HG03139 (cell line): ENCODE data around the gene NKX1-1.

ENCODE experiments used
- ATAC-seq: cut with Tn5 transposase; IDR thresholded peaks from one replicate; pipeline ENCODE4 v1.9.1; 2021; ENCODE audit not compliant: unreplicated experiment

NKX1-1 gene

DNA sequence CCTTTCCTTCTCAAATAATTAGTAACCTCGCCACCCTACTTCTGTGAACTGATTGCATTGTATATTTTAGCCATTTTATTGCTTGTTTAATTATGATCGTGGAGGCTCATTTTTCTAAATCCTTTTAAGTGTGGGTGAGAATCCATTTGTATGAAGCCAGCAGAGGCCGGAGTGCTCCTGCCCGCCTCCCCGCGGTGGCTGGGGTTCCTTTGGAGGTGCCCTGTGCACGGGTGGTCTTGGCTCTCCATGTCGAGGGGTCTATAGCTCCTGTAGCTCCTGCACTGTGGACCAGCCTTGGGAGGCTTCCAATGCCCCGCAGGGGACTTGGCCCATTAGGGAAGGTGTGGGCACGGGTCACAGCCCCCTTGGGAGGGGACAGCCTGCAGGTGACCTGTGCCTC is 44.2 kb downstream of the NKX1-1 start:
- ATAC-seq, result no peak

DNA sequence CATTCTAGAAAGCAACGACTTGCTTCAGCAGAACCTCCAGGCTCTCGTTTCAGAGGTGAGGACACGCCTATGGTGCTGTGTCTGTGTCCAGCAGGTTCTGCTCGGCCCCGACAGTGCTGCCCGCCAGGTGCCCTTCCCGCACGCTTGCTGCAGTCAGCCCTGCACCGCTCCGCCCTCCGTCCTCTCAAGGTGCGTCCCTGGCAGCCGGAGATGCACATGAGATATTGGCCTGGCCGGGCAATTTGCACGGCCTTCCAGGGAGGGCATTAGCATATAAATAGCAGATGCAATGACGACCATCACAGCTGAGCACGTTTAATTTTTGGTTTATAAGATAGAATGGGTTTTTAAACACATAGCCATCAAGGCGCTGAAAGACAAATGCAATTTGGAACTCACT is 44.8 kb downstream of the NKX1-1 start:
- ATAC-seq, result no peak

DNA sequence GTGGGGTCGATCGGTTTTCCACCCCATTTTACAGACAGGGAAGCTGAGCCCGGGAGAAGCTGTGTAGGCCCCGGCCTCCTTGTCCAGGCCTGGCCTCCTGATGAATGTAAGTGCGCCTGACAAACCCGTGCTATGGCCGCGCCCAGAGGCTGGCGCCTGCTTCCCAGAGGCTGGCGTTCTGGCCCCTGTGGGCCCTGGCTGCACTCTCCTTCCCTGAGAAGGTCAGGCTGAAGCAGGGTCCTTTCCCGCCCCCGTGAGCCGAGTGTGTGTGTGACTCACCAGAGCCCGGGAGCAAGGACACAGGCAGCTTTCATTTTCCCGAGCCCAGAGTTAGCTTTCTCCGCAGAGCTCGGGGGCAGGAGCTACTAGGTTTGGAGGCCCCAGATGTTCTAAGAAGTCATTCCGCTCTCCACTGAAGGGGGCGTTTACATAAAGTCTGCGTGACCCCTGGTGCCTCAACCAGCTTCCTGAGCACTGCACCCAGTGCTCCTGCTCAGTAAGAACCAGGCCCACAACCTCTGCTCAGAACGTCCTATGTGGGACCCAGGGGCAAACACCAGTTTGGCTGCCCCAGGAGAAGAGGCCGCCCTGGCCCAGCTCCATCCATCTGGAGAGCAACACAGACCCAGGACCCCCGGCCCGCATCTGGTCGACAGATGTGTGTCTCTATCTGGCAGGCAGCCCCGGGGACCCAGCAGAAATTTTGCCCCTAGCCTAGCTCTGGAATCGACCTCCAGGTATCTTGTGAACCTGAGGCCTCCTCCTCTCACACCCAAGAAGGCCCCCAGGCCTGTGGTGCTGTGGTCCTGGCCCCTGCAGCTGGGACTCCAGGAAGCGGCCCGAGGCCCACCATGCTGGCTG is 45.6 kb downstream of the NKX1-1 start:
- no peak for ATAC-seq

DNA sequence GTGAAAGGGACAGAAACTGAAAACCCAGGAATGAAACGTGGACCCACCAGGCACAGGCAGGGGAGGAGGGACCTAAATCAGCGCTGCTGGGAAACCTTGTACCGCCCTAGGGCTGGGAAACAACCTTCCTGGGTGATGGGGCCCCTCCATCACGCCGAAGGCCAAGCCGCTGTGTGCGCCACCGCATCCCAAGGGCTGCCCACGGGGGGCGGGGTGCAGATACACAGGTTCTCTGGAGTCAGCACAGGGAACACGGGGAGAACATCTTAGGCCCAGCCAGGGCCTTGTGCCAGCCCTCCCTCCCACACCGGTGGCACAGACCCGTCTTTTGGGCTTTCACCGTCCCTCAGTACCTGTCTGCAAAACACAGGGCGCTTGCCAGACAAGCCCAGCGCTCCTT is 46.3 kb downstream of the NKX1-1 start:
- no peak for ATAC-seq

DNA sequence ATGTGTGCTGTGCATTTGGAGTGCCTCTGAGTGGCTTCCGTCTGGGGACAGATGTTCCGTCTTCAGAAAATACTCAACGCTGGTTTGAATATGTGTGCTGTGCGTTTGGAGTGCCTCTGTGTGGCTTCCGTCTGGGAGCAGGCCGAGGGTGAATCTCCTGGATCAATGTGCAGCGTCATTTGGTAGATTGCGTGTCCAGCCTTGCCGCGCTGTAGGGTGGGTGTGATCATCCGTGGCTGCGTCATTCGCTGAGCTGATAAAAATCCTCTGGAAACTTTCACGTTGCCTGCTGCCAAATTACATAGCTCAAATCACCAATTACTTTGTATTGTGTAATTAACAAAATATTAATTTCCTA is 47.1 kb downstream of the NKX1-1 start:
- ATAC-seq, result no peak

DNA sequence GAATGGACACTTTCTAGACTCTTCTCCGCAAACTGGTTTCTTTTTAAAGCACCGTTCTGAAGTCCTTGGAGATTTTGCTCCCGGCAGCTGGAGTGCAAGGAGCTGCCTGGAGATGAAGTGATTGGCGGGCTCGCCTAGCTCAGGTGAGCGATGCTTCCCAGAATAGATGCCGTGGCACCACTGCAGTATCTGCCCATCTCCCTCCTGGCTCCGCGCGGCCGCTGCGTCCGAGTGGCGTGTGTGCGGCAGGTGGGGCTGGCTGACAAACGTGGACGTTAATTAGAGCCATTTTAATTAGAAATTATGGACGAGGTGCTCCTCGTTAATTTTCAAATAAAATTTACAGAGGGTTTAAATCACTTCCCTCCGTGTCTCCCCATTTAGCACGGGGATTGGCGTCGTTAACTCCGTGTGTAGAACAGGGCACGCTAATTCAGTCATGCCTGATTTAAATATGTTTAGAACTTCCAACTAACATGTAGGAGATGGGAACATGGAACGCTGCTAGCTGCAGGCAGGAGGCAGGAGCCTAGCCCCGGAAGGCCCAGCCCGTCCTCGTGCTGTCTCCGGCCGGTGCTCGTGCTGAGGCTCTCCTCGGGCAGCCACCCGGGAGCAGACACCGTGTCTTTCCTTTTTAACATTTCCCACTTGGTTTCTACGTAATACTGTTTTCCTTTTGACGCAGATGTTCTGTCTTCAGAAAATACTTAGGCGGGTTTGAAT is 47.7 kb downstream of the NKX1-1 start:
- ATAC-seq, result no peak

DNA sequence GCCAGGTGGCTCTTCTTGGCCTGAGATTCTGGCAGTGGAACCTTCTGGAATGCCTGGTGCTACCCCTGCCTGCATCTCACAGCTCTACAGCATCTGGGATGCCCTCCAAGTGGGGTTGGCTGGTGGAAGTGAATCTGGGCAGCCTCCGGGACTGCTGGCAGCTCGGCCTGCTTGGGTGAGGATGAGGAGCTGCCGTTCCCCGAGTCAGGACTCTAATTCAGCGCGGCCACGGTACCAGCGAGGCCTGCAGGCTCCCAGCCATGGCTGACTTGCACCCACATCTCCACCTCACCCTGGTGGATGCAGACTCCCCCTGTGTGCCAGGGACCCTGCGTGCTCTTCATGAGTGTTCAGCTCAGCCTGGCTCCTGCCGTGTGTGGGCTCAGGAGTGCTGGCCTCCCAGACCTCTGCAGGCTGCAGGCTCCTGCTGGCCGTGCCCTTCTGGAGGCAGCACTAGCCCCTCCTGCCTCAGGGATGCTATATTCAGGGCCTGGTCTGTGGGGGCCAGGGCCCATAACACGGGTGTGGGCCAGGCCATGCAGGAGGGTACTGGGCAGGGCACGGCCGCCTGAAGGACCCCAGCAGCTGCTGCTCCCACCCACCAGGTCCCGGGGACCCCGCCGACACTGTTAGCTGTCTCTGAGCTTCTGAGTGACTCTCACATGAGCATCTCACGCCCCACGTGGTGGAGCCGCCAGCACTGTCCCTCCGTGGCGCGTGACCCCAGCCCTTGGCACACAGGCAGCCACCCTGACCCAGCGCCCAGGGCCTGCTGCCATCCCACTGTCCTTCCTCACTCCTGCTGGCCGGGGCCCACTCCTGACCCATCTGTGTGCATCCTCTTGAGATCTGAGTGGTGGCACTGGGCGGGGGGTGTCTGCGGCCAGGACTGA is 48.6 kb downstream of the NKX1-1 start:
- ATAC-seq, result no peak

DNA sequence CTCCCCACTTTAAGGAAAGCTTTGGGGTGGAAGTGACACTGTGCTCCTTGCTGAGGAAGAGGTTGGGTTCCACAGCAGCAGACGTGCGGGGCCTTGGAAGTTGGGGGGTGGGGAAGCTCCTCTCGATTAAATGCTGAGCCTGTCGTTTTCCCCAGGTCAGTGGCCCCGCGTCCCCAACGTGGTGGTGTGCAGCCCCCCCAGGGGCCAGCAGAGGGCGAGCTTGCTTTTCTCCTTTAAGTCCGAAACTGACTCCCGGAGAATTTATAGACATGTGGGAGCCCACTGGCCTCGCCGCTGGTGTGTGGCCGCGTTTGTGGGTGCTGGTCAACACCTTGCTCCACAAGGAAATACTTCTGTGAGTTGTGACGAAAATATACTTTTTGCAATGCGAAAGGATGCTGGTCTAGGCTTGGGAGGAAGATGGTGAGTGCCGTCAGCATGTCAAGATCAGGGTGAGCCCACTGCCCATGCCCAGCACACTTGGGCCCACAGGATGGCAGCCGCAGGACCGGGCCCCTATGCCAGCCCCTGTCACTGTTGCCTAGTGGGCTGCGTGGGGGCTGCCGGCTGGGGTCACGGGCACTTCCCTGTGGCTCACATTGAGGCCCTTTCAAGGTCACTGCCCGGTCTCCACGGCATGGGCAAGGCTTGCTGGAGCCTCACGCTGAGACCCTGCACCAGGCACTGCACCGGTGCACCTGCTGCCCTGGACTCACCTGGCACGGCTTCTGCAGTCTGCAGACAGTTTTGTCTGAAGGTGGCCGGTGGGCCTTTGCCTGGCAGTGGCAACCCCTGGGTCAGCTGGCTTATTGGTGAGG is 49.9 kb downstream of the NKX1-1 start:
- no peak for ATAC-seq

DNA sequence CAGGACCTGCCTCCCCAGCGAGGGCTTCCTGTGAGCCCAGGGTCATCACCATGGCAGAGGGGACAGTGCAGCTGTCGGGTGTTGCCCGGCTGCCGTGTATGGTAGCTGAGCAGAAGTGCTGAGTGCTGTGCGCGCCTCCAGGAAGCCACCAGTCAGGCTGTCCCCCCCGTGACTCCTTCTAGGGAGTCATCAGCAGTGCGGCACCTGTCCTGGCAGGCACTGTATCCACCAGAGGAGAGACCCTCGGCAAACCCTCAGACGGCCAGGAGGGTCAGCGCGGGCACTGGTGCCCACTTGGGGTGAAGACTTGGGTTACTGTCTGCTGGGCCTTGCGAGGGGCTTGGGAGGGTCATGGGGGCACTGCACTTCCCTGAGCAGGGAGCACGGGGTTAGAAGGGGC is 50.9 kb downstream of the NKX1-1 start:
- no peak for ATAC-seq

DNA sequence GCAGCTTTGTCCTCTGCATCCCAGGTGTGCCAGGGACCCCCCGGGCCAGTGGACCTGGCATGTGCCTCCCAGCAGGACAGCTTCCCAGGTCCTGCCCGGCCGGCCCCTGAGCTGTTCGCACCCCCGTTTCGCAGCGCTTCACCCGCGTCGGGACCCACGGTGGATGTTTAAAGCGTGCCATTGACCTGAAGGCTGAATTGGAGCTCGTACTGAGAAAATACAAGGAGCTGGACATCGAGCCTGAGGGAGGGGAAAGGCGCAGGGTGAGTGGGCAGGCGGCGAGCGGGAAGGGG is 51.3 kb downstream of the NKX1-1 start:
- no peak for ATAC-seq

DNA sequence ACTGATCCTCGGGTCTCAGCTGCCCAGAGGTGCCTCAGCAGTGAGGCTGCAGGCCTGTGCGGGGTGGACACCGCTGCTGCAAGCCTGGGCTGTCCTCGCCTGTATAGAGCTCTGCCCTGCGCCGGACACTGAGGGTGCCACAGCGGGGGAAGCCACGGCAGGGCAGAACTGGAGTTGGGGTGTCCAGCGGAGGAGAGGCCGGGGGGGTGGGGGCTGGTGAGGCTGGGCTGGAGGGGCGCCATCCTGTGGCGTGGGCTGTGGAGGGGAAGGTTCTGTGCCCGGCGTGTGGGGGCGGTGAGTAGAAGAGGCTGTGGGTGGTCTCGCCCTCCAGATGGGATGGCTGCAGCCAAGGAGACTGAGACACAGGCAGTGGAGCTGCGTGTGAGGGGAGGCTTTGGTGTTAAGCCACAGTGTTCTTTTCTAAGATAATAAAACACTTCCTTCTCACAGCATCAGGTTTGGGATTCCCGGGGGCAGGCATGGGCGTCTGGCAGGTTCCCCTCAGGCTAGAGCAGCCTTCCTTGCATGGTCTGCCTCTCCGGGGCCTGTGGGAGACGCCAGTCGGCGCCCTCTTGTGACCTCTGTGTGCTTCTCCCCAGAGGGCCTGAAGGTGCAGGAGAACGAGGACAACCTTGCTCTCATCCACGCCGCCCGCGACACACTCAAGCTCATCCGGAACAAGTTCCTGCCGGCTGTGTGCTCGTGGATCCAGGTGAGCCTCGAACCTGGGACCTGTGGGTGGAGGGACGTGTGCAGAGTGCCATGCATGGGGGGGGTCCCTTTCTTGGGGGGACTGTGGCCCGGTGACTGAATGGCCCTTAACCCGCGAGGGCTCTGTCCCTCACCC is 51.9 kb downstream of the NKX1-1 start:
- ATAC-seq, result no peak

DNA sequence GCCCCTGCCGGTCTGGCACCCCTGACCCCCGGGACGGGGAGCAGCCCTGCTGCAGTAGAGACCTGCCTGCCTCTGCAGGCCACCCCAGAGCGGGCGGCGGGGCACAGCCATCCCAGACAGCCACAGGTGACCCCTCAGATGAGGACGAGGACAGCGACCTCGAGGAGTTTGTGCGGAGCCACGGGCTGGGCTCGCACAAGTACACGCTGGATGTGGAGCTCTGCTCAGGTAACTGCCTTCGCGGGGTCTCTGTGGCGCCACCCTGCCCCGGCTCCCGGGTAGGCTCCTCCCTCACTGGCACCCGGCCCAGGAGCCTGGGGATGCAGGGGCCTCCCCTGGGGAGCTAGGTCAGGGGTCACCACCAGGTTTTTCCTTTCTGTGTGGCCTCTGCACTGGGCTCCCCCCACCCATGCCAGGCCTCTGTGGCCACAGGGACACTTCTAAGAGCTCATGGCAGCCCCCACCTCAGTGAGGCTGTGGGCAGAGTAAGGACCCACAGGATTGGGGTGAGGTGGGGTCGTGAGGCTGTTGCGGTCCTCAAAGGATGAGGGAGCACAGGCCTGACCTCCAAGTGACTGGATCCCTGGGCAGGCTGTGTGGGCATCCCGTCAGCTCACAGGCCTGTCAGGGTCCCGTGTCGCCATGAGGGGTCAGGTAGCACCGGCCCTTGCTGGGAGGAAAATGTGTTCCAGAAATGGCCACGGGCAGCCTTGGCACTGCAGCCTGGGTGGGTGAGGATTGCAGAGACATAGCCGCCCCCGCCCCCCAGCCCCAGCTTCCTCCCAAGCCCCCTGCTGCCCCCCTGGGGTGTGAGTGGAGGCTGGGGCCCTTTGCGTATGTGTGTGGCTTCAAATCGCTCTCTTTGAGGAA is 52.8 kb downstream of the NKX1-1 start:
- no peak for ATAC-seq
